Colonic mucosa (tissue), 4 donors: ENCODE measurements around the gene SERPINA12. TPM values are rescaled to one million over a fixed set of nuclear protein-coding genes. Genes with fewer than 3 reads are reported as not detected.

Experiments
- DNase-seq: peaks from one replicate; pipeline ENCODE4 v3.0.0-alpha.2; 2020
- H3K27ac ChIP-seq: fragments of 200-600 bp; one replicate; pipeline ENCODE4 v1.8.0; 2021
- H3K27me3 ChIP-seq: fragments of 200-600 bp; one replicate; pipeline ENCODE4 v1.8.0; 2021
- H3K36me3 ChIP-seq: fragments of 200-600 bp; one replicate; pipeline ENCODE4 v1.8.0; 2021
- H3K4me1 ChIP-seq: fragments of 200-600 bp; one replicate; pipeline ENCODE4 v1.8.0; 2021; ENCODE audit warnings: mild to moderate bottlenecking
- H3K4me3 ChIP-seq: fragments of 200-600 bp; one replicate; pipeline ENCODE4 v1.8.0; 2021
- H3K9ac ChIP-seq, 2 donors: one replicate each; pipeline ENCODE4 v1.7.0; 2013; ENCODE audit warnings: control low read depth in 2 of 2, low read depth in 2 of 2, low read length in 2 of 2
- H3K9me3 ChIP-seq: fragments of 200-600 bp; one replicate; pipeline ENCODE4 v1.8.0; 2021
- intact Hi-C: fragments of 100-400 bp; cut with DNase I; formaldehyde crosslinking; loops from one replicate; pipeline ENCODE4 v1.14.1; 2022
- total RNA-seq, 2 donors: library from RNA; stranded (reverse); fragmentation: NEBNext Ultra II Directional in 1 of 2; extraction: Animal tissue kit (Norgen Biotek cat#: 25700) in 1 of 2; gene quantifications; one replicate each; pipeline ENCODE4 v1.2.1, GENCODE V29; 2021
- TF ChIP-seq, protein P1 (sequence below): fragments of 200-600 bp; IDR thresholded peaks from one replicate; pipeline ENCODE4 v1.8.0; 2022; ENCODE audit warnings: antibody characterized with exemption, mild to moderate bottlenecking
- donor health status: healthy.
- donor health status: DM: no; HTN: no; CAD: no.
- donor health status: DM: no; HTN: no; CAD: no.

Gene SERPINA12, protein sequence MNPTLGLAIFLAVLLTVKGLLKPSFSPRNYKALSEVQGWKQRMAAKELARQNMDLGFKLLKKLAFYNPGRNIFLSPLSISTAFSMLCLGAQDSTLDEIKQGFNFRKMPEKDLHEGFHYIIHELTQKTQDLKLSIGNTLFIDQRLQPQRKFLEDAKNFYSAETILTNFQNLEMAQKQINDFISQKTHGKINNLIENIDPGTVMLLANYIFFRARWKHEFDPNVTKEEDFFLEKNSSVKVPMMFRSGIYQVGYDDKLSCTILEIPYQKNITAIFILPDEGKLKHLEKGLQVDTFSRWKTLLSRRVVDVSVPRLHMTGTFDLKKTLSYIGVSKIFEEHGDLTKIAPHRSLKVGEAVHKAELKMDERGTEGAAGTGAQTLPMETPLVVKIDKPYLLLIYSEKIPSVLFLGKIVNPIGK
- not detected for total RNA-seq

DNA sequence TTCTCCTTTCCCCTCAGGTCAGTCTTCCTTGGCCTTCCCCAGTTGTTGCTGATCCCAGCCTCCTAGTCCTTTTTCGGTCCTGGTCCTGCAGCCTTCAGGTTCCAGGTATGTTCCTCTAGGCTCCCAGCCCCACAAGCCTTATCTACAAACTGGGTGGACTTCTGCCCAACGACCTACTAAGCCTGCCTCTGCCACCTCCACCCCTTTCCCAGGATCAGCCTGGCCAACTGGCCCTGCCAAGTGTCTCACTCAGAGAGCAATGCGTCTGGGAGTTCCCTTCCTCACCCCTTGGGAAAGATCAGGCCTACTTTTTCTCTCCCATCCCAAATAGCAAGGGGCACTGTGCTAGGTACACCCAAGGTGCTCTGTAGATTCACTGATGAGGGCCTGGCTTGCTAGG, at the start of gene SERPINA12:
TSS of gene SERPINA12 (minus strand) at position 114 of the 400 bp plus-strand sequence. CDS start 11,072 bp downstream, outside the sequence.
- Histone ChIP-seq H3K9me3 (no peaks in the 10 kb centered on the region), H3K36me3 (no peaks in the 10 kb centered on the region), H3K4me3 (no peak within 1 kb of the TSS), H3K27me3 (no peaks in the 10 kb centered on the region), H3K4me1 (no peaks in the 10 kb centered on the region), H3K9ac (no peak within 1 kb of the TSS), H3K27ac (no peak within 1 kb of the TSS)
- no peak for DNase-seq
- TF ChIP-seq, protein P1, sequence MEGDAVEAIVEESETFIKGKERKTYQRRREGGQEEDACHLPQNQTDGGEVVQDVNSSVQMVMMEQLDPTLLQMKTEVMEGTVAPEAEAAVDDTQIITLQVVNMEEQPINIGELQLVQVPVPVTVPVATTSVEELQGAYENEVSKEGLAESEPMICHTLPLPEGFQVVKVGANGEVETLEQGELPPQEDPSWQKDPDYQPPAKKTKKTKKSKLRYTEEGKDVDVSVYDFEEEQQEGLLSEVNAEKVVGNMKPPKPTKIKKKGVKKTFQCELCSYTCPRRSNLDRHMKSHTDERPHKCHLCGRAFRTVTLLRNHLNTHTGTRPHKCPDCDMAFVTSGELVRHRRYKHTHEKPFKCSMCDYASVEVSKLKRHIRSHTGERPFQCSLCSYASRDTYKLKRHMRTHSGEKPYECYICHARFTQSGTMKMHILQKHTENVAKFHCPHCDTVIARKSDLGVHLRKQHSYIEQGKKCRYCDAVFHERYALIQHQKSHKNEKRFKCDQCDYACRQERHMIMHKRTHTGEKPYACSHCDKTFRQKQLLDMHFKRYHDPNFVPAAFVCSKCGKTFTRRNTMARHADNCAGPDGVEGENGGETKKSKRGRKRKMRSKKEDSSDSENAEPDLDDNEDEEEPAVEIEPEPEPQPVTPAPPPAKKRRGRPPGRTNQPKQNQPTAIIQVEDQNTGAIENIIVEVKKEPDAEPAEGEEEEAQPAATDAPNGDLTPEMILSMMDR: no peak
- intact Hi-C loops: no loop called here

DNA sequence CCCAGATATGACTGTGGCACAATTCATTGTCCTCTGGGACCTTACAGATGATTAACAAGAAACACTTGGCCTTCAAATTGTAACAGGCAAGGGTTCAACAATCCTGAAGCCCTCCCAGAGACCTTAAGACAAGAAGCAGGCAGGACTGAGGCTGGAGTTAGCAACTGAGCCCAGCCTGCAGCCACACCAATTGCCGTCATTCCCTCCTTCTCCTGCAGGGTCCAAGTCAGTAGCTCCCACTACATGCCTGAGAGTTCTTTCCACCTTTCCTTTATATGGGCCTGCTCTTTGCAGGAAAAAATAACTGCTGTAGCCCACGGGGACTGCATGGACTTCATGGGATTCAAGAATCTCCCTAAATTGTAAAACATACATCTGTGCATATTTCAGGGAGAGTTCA, 49.6 kb upstream of the SERPINA12 start:
- Histone ChIP-seq H3K36me3 (no peaks in the 10 kb centered on the region), H3K27me3 (no peaks in the 10 kb centered on the region), H3K9me3 (no peaks in the 10 kb centered on the region), H3K27ac (no peak overlapping the region), H3K4me3 (no peak overlapping the region), H3K9ac (no peak overlapping the region), H3K4me1 (no peaks in the 10 kb centered on the region)
- TF ChIP-seq, protein P1: no peak
- intact Hi-C loops: loop anchor here (10.0 kb wide), 1 partner anchor 124 kb away; no protein-coding TSS in a partner anchor
- DNase-seq: no peak

DNA sequence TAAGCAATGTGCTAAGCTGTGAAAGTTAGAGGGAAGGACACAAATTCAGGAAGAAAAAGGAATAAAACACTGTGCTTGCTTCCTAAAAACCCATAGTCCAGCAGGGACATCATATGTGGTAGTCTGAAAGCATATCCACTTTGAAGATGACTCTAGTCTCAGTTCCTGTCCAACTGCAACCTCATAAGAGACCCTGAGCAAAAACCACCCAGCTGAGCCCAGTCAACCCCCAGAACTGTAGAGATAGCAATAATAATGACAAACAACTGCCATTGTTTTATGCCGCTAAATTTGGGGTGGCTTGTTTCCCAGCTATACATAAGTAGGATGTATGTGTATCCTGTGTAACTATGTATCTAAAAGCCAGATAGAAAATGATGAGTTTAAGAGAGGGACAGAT, 48.1 kb upstream of the SERPINA12 start:
- TF ChIP-seq, protein P1: no peak
- intact Hi-C loops: loop anchor here (10.0 kb wide), 1 partner anchor 123 kb away; no protein-coding TSS in a partner anchor

DNA sequence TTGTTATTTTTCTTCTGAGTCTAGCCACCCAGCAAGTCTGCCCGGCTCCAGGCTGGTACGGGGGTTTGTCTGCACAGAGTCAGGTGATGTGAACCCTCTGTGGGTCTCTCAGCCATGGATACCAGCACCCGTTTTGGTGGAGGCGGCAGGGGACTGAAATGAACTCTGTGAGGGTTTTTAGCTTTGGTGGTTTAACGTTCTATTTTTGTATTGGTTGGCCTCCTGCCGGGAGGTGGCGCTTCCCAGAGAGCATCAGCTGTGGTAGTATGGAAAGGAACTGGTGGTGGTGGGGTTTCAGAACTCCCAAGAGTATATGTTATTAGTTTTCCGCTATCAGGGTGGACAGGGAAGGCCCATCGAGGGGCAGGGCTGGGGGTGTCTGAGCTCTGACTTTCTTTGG, 46.7 kb upstream of the SERPINA12 start:
- Histone ChIP-seq H3K4me3 (no peak overlapping the region), H3K9me3 (no peaks in the 10 kb centered on the region), H3K27ac (no peak overlapping the region), H3K9ac (no peak overlapping the region), H3K36me3 (no peaks in the 10 kb centered on the region), H3K27me3 (no peaks in the 10 kb centered on the region), H3K4me1 (no peaks in the 10 kb centered on the region)
- no peak for DNase-seq
- intact Hi-C loops: loop anchor here (10.0 kb wide), 1 partner anchor 121 kb away; no protein-coding TSS in a partner anchor
- TF ChIP-seq, protein P1: no peak

More for the DNA sequence above, 48.1 kb upstream of the SERPINA12 start:
- Histone ChIP-seq H3K4me1 (no peaks in the 10 kb centered on the region), H3K36me3 (no peaks in the 10 kb centered on the region), H3K9ac (no peak overlapping the region), H3K9me3 (no peaks in the 10 kb centered on the region), H3K27me3 (no peaks in the 10 kb centered on the region), H3K27ac (no peak overlapping the region), H3K4me3 (no peak overlapping the region)
- no peak for DNase-seq

DNA sequence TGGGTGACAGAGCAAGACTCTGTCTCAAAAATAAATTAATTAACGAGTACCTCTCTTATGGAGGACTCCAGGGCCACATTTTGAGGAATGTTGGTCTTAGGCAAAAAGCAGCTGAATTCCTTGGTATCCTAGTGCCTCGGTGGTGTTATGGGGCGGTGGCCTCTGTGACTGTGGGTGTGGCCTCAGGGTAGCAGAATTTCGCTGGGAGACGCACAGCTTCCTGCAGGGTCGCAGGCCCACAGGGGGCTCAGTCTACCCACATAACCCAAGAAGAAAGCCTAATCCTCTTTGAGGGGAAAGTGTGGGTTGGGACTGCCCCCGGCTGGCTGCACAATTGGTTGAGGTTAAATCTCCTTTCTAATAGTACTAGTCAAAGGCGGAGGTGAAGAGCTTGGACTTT, 40.8 kb upstream of the SERPINA12 start:
- Histone ChIP-seq H3K27me3 (no peaks in the 10 kb centered on the region), H3K36me3 (no peaks in the 10 kb centered on the region), H3K9ac (no peak overlapping the region), H3K27ac (no peak overlapping the region), H3K9me3 (no peaks in the 10 kb centered on the region), H3K4me3 (no peak overlapping the region), H3K4me1 (no peaks in the 10 kb centered on the region)
- no peak for DNase-seq
- intact Hi-C loops: loop anchor here (10.0 kb wide), 1 partner anchor 115 kb away; no protein-coding TSS in a partner anchor
- TF ChIP-seq, protein P1: no peak
